HG03045 (cell line): ENCODE measurements around the gene CUL7.
A peak's percentile ranks its signal among the peaks of the same experiment; 100 is the strongest.

Source experiments
- ATAC-seq: cut with Tn5 transposase; IDR thresholded peaks from one replicate; pipeline ENCODE4 v1.9.1; 2021; ENCODE audit warnings: mild to moderate bottlenecking, moderate library complexity; ENCODE audit not compliant: unreplicated experiment

CUL7 gene

DNA sequence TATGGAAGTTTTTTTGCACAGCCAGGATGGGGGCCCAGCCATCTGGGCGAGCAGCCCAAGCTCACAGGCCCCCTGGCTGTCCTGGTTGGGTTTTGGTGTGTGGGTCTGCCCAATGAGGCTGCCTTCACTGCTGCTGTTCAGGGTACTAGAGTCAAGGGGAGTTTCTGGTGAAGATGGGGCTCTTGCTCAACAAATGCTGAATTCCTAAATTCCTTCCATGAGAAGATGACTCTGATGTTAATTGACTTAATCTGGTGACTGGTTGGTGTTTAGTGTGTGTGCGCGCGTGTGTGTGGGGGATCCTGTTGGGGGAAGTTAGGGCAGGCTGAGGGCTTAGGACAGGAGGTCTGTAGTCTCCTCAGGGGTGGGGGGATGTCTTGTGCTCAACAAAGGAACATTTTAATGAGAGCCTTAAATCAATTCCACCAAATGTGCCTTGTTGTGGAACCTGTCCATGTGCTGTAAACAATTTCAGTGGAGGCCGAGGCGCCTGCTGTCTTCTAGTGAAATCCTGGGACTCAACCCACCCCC is 24.4 kb upstream of the CUL7 start:
- no peak for ATAC-seq

DNA sequence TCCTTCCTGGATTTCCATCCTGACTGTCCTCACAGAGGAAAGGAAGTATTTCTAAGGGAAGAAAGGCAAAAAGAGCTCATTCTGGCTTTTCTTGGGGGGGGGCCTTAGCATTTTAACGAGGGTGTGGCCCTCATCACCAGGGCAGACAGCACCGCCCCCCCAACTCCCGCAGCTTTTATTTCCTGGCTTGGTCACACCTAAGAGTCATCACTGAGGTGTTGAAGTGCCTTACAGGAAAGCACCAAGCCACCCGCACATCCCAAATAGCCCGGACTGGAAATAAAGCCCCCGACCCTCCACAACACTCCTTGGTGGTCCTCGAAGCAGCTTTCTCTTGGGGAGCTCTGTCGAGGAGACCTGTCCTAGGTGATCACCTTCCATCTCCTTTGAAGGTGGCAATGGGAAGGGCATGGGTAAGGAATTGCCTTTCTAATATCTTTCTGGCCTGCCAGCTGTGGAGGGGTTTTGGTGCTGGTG is 23.7 kb upstream of the CUL7 start:
- no peak for ATAC-seq

DNA sequence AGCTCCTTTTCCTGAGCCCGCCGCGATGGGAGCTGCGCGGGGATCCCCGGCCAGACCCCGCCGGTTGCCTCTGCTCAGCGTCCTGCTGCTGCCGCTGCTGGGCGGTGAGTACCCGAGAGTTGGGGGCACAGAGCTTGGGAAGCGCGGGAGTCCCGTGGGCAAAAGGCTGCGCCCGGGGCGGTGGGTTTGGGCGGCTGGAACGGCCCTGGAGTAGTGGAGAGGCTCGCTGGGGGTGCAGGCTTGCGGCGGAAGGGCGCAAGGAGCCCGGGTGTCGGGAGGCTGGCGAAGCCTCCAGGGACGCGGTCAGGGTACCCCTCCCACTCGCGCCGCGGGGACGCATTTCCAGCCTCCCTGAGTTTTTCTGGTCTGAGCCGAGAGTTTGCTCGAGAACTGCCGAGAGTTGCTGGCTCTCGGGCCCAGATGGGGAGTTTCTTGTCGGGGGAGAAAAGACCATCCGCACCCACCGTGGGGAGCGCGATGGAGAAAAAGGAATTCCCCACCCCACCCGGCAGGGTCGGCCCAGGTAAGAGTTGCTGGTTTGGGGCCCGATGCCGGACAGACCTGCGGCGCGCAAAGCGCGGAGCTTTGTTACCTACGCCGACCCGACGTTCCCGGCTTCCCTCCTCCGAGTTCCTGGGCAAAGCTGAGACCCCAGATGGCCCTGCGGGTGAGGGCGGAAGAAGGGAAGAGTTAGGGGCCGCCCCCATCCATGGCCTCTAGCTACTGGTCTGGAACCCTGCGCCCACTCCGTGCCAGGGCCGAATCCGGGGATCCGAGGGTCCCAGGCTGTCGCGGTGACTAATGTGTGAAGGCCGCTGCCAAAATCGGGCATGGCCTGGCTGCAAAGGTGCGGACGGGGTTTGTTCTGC is 23.0 kb upstream of the CUL7 start:
- no peak for ATAC-seq

DNA sequence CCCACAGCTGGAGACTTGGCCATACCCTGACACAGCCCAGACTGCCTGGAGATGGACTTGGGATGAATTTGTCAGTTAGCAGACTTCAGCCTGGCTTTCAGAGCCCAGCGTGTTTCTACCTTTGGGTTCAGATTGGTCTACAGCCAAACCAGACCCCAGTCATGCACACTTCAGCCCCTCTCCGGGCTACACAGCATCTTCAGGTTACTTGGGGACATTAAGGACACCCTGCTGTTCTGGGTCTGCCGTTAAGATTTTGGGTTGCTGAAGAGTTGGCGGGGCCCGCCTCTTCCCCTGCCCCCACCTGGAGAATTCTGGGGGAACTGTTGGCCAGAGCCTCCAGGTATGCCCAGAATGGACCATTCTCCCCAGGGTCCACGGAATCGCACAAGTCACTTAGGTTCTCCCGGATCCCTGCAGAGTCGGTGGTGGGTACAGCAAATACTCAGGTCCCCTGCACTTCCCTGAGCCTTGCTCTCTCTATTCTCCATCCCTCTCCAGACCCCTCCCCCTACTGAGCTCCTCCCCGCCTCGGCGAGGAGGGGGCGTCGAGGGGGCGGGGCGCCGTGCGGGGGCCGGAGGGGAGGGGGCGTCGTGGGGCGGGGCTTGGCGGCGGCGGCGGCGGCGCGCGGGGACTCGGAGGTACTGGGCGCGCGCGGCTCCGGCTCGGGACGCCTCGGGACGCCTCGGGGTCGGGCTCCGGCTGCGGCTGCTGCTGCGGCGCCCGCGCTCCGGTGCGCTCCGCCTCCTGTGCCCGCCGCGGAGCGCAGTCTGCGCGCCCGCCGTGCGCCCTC is 22.2 kb upstream of the CUL7 start, which contains the start of gene PTK7:
TSS of gene PTK7 (plus strand) at position 645 of the 794 bp plus-strand sequence. CDS start 175 bp downstream, outside the sequence.
- ATAC-seq, result no peak

DNA sequence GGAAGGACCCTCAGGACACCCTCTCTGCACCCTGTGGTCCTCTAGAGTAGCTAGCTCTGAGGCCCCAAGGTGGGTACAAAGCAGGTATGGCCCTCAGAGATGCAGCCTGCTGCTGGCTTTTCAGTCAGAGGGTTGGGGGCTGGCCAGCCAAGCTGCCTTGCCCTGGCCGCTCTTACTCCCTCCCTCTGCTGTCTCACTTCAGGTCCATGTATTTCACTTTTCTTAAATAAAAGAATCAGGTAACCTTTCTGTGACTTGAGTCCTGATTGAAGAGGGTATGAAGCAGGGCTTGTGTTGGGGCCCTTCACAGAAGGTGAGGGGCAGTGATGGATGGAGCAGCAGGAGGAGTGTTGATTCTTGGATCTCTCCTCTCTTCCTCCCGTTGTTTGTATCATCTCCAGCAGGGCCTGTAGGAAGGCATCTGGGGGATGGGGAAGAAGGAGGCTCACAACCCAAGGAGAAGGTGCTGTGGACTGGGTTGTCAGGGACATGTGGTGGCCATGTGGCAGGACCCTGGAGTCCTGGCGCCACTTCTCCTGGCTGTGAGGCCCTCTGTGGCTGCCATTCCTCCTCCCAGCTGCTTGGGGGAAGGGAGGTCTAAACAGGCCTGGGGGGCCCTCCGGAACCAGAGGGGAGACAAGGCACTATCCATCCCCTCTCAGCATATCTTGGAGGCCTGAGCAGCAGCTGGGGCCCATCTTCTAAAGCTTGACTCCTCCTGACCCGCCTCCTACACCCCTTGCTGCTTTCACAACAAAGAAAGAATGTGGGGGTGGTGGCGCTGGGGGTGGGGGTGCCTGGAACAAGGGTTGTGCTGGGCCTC is 21.4 kb upstream of the CUL7 start:
- no peak for ATAC-seq

DNA sequence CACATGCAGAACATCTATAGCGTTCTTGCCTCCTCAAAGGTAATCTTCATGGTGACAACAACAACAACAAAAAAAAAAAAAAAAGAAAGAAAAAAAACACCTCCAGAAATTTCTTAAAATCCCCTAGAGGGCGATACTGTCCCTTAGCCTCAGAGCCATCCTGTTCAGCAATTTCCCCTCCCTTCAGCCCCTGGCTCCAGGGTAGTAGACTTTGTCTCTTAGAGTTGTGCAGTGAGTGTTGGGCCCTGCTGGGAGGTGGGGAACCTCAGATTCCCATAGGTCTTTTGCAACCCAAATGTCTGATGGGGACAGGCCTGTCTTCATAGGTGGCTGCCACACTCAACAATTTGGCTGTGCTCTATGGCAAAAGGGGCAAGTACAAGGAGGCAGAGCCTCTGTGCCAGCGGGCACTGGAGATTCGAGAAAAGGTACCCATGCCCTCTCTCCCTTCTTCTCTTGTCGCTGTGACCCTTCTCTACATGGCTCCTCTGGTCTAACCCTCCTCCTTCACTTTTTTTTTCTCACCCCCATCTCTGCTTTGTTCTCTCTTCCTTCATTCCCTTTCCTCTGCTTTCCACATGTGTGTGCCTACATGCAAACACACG is 16.5 kb upstream of the CUL7 start:
- ATAC-seq, result no peak

DNA sequence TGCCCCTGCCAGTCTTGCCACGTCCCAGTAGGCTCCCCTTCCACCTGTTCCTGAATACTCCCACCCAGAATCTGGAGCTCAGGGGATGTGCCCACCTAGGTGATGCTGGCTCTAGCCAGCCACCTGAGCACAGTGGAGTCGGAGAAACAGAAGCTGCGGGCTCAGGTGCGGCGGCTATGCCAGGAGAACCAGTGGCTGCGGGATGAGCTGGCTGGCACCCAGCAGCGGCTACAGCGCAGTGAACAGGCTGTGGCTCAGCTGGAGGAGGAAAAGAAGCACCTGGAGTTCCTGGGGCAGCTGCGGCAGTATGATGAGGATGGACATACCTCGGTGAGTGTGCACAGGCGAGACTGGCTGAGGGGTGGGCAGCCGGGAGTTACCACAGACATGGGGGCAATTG is 9.2 kb upstream of the CUL7 start:
- ATAC-seq, result no peak

DNA sequence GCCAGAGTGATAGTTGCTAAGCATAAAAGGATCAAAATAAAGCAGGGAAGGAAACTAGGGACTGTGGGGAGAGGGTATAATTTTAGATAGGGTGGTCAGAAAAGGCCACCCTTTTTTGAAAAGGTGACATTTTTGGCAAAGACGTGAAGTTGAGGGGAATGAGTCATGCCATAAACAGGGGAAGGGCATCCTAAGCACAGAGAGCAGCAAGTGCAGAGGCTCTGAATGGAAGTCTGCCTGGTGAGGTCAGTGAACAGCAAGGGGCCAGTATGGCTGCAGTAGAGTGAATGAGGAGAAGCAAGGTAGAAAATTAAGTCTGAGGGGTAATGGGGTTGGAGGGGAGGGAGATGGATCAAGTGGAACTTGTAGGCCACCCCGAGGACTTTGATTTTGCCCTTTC is 8.2 kb upstream of the CUL7 start:
- ATAC-seq, result no peak

DNA sequence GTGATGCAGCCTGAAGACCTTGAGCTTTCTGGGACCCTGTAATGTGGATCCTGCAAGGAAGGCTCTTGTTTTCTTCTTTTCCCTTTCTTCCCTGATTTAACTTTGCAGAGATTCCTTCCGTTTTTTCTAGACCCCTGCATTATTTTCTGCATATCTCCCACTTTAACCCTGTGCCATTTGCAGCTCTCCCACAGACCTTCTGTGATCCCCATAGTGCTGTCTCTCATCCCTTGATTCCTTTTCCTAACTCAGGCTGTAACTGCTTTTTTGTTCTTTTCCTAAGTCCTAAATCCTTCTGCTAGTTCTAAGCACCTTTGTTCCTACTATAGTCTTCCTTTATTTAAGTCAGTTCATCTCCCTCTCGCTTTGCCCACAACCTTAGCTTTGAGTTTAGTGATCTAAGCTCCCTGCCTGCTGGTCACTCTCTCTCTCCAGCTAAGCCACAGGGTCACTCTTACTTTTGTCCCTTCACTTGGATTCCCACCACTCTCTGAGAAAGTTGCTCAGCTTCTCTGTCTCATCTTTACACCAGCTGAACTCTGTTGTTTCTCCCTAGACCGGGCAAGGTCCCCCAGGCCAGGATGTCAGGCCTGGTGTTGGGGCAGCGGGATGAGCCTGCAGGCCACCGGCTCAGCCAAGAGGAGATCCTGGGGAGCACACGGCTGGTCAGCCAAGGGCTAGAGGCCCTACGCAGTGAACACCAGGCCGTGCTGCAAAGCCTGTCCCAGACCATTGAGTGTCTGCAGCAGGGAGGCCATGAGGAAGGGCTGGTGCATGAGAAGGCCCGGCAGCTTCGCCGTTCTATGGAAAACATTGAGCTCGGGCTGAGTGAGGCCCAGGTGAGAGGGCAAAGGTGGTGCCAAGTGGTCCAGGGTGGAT is 7.3 kb upstream of the CUL7 start:
- no peak for ATAC-seq

DNA sequence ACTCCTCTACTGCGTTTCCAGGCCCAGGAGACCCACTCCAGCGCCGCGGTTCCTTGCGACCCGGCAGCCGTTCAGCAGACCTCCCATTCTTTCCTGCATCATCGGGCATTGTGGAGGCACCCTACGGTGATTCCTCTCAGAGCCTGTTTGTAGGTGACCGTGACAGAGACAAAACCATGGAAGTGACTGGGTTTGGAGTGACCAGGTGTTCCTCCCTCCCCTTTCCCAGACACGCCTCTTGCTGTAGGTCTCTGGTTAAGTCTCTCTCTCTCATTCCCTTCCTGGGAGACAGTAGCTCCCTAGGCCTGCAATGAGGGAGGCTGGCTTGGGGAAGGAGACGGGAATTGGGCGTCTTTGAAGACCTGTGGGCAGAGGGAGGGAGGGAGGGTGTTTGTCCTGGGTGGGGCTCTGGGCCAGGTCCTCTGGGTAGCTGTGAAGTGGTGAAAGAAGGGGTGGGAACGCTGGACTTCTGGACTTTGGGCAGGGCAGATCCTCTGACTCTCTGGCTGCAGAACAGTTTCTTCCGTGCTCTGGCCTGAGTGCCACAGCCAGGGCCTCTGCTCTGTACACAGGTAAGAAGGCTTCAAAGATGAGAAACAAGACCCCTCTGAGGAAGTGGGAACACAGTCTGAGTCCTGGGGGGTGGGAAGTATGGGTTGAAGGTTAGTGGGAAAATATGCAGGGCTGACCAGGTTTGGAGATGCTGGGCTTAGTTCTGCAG is 6.5 kb upstream of the CUL7 start:
- ATAC-seq, result no peak

DNA sequence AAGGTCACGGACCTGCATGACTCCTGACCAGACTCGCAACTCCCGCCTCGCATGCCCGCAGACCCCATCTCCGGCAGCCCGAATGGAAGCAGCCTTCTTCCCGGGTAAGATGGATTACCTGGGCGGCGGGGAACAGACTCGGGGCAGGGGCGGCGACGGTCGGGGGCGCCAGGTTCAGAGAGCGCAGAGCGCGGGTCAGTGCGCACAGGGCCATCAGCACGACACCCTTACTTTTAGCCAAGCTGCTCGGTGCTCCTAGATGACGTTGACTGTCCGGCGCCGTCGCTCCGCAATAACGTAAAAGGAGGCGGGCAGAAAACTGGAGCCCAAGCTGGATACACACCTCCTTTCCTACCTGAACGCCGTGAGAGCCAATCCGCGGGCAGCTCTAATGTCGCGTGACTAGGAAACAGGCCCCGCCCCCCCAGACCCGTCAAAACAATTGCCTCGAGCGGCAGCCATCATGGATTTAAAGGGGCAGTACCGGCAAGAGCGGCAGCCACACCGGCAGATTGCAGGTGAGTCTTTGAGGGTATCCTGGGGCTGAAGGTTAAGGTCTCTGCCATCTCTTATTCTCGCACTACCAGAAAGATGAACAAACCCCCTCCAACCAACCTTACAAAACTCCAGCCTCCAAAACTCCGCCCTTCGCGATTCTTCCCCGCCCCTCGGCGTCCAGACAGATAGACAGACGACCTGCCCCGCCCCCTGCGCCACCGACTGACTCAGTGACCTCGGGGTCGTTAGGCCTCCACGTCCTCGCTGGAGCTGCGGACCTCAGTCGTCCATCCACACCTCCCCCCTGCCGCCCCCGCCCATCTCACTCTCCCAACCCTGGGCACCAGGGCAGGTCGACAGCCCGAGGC is 5.8 kb upstream of the CUL7 start, which contains the start of the genes KLC4 and MRPL2:
TSS of gene KLC4 (plus strand) at position 464 of the 866 bp plus-strand sequence. CDS start 1,705 bp downstream, outside the sequence.
TSS of gene MRPL2 (minus strand) at position 267 of the 866 bp plus-strand sequence. CDS start at position 214, 53 bp downstream.
- ATAC-seq, result peak; percentile 91

DNA sequence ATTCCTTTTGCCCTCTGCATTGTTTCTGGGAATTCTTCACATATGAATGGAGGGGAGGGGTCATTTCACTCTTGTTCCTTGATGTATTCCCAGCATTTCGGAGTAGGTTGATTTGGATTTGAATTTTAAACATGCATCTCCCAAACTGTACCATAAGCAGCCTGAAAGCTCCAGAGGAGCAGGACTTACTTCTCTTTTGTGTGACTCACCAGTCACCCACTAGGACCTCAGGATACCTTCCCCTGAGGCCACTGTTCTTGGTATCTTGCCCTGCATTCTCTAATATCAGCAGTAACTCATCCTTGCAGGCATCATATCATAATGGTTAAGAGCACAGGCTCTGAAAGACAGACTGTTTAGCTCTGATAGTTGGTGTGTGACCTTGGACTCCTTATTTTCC is 4.9 kb upstream of the CUL7 start:
- no peak for ATAC-seq

DNA sequence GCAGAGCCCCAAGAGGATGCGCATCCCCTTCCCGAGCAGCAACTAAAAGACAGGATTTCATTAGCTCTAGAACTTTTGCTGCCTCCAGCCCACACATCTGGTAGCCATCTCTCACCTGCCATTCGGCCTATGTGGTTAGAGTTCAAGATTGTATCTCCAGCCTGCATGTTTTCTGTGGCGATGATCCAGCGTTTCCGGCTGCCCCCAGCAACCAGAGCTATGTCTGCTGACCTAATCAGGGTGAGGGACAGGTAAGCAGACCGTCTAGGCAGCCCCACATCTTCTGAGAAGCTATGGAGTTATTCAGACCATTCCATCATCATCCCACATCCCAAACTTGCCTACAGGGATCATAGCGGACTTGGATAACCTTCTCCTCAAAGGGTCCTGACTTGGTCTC is 2.3 kb upstream of the CUL7 start:
- no peak for ATAC-seq

DNA sequence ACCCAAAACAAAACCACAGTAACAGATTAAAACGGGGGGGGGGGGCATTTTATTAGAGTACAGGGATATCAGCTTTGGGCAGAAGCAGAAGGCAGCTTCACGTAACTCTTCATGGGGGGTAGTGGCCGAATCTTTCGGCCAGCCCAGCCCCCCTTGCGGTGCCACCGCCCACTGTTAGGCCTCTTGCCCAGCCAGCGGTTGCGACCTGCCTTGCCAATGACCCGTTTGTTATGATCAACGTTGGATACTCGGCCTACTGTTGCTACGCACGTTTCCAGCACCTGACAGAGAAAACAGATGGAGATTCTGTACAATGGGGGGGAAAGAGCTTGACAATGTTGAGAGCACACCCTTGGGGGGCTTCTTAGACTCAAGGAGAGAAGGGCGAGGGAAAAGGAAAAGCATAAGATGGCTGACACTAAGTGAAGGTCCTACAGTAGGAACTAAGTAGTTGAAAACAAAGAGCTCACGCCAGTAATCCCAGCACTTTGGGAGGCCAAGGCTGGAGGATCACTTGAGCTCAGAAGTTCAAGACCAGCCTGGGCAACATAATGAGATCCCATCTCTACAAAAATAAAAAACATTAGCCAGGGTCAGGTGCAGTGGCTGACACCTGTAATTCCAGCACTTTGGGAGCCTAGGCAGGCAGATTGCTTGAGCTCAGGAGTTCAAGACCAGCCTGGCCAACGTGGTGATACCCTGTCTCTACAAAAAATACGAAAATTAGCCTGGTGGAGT is 724 bp upstream of the CUL7 start:
- no peak for ATAC-seq

DNA sequence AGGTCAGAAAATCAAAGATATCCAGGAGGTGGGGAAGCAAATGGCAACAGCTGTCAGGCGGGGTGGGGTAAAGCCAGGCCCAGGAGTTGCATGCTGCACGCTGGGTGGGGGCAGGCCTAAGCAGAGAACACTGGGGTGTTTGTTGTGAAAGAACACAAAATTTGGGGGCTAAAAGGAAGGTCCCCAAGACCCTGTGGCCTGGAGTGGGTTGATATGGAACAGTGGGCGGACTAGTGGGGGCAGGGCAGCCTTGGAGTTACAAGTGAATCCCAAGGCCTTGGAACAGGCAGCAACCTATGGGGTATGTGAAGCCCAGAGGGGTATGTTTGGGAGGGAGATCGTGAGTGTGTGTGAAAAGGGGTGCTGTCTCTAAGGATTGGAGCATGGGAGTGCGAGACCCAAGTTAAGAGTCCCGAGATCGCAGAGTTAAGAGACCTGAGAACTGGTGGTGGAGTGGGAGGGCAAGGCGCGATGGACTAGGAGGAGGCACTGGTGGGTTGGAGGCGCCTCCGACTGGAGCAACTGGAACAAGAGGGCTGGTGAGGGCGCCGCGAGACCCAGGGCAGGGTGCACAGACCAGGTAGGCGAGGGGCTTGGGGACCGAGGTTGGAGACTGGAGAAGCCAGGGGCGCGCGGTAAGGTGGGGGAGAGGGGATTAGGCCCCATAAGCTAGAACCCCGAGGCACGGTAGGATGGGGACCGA is 658 bp downstream of the CUL7 start:
- ATAC-seq, result peak; percentile 29

DNA sequence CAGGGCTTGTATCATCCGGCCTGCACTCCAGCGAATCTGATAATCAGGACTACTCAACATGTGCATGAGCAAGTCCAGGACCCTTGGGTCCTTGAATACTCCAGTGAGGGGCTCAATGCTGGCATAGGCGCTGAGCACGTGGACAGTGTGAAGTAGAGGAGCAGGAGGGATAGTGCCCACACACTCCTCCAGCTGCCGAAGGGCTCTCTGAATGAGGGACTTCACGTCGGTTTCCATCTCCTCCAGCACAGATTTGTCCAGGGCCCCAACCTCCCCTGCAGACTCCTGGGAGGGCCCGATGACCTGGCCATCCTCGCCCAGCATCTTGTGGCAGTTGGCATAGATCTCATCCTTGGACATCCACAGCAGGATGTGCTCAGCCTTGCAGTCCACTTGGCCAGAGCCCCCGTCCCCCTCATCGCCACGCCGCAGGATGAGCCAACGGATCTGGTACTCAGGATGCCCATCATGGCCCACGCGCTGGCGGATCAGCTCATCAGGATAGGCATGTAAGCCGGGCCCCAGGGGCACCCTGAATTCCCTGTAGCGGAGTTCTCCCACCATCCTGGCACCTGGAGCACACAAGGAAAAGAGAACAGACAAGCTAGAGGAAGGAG is 1.3 kb downstream of the CUL7 start:
- no peak for ATAC-seq
